C4-2B (cell line): Measurements from ENCODE around the gene KIF21A.

ENCODE experiments used
- CTCF ChIP-seq: fragments of 450-650 bp; conservative IDR thresholded peaks from 2 replicates; pipeline ENCODE4 v1.5.1; 2017; ENCODE audit warnings: mild to moderate bottlenecking
- ZFX ChIP-seq: fragments of 450-650 bp; IDR thresholded peaks from 2 replicates; pipeline ENCODE4 v1.6.1; 2017

GRCh38 chr12:39292125-39292630 lies 150.7 kb downstream of the KIF21A start:
- TF ChIP-seq CTCF (no peak), ZFX (no peak)
